ENCODE measurements around the gene MRPS26.

DNA sequence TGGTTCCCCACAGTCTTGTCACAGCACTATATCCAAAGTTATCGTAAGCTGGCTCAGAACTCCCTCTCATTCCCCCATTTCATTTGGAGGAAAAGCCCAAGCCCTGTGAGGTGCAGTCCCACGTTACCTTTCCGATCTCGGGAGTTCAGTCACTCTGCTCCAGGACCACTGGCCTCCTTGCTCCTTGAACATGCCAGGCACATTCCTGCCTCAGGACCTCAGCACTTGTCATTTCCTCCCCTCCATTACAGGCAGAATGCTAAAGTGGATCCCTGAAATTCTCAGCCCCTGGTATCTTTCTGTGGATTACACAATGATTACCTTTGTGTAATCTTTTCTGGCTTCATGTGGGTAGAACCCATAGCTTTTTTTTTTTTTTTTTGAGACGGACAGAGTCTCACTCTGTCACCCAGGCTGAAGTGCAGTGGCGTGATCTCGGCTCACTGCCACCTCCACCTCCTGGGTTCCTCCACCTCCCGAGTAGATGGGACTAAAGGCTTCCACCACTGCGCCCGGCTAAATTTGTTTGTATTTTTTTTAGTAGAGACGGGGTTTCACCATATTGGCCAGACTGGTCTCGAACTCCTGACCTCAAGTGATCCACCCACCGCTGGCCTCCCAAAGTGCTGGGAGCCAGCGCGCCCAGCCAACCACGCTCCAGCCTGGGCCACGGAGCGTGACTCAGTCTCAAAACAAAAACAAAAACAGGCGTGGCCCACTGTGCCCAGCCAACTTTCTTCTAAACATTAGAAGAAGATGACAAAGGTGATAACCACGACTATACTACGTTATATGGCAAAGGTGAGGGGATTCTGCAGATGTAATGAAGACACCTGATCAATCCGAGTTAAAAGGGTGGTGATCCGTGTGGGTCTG is 21.5 kb downstream of the MRPS26 start:
- TF ChIP-seq, protein P1, sequence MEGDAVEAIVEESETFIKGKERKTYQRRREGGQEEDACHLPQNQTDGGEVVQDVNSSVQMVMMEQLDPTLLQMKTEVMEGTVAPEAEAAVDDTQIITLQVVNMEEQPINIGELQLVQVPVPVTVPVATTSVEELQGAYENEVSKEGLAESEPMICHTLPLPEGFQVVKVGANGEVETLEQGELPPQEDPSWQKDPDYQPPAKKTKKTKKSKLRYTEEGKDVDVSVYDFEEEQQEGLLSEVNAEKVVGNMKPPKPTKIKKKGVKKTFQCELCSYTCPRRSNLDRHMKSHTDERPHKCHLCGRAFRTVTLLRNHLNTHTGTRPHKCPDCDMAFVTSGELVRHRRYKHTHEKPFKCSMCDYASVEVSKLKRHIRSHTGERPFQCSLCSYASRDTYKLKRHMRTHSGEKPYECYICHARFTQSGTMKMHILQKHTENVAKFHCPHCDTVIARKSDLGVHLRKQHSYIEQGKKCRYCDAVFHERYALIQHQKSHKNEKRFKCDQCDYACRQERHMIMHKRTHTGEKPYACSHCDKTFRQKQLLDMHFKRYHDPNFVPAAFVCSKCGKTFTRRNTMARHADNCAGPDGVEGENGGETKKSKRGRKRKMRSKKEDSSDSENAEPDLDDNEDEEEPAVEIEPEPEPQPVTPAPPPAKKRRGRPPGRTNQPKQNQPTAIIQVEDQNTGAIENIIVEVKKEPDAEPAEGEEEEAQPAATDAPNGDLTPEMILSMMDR (IDR thresholded peaks at IDR 0.05; ENCODE audit: insufficient read depth, low read depth, low read length) = no peak
- no peak for TF ChIP-seq EZH2 (IDR thresholded peaks at IDR 0.05; ENCODE audit: insufficient read depth, low read length)
